GM21447 (cell line): ENCODE results near the gene SFXN5.

Experiments used
- ATAC-seq: cut with Tn5 transposase; IDR thresholded peaks from one replicate; pipeline ENCODE4 v1.9.1; 2021; ENCODE audit not compliant: unreplicated experiment

SFXN5 gene

GRCh38 chr2:72994991-72995380 is 76.5 kb downstream of the SFXN5 start:
- no peak for ATAC-seq

GRCh38 chr2:72994282-72994990 is 77.1 kb downstream of the SFXN5 start:
- no peak for ATAC-seq

- ATAC-seq, result no peak
Observed at GRCh38 chr2:72993933-72994280, 77.6 kb downstream of the SFXN5 start.

- ATAC-seq, result no peak
Observed at GRCh38 chr2:72993147-72993932, 78.2 kb downstream of the SFXN5 start.

GRCh38 chr2:72992734-72993102 is 78.8 kb downstream of the SFXN5 start:
- no peak for ATAC-seq

- no peak for ATAC-seq
Observed at GRCh38 chr2:72991980-72992733, 79.4 kb downstream of the SFXN5 start.

- ATAC-seq, result no peak
Observed at GRCh38 chr2:72991439-72991725, 80.1 kb downstream of the SFXN5 start.

- no peak for ATAC-seq
Observed at GRCh38 chr2:72990695-72991438, 80.6 kb downstream of the SFXN5 start.

- ATAC-seq, result no peak
Observed at GRCh38 chr2:72989770-72990556, 81.5 kb downstream of the SFXN5 start.

GRCh38 chr2:72988726-72989273 is 82.7 kb downstream of the SFXN5 start:
- no peak for ATAC-seq

GRCh38 chr2:72988041-72988440 is 83.5 kb downstream of the SFXN5 start:
- ATAC-seq, result no peak

GRCh38 chr2:72985891-72986683 is 85.4 kb downstream of the SFXN5 start:
- no peak for ATAC-seq

- ATAC-seq, result no peak
Observed at GRCh38 chr2:72985136-72985535, 86.4 kb downstream of the SFXN5 start.

- no peak for ATAC-seq
Observed at GRCh38 chr2:72984172-72984671, 87.3 kb downstream of the SFXN5 start.

- no peak for ATAC-seq
Observed at GRCh38 chr2:72983500-72984161, 87.9 kb downstream of the SFXN5 start.

GRCh38 chr2:72982781-72983499 is 88.6 kb downstream of the SFXN5 start:
- no peak for ATAC-seq

- ATAC-seq, result no peak
Observed at GRCh38 chr2:72982219-72982618, 89.3 kb downstream of the SFXN5 start.

- ATAC-seq, result no peak
Observed at GRCh38 chr2:72981536-72981935, 90.0 kb downstream of the SFXN5 start.
